Hematopoietic multipotent progenitor cell treated with erythropoietin and hydrocortisone succinate and interleukin-3 and kit ligand, for 8 days (in vitro differentiated cells): ENCODE data around the gene CRTC3.
"Not testable (repeated sequence)": the region's sequence is repeated elsewhere in the genome, so short reads cannot be mapped to it uniquely, and the experiment has no call there.

Experiments used
- DNase-seq: peaks from one replicate; pipeline ENCODE4 v3.0.0-alpha.2; 2015

The CRTC3 gene

GRCh38 chr15:90524018-90524803, 5.5 kb upstream of the CRTC3 start:
- DNase-seq: not testable (repeated sequence)

- no peak for DNase-seq
Measured at GRCh38 chr15:90529011-90529370, 732 bp upstream of the CRTC3 start.

GRCh38 chr15:90530250-90531051, 728 bp downstream of the CRTC3 start:
- peak; percentile 30 for DNase-seq

GRCh38 chr15:90531147-90531546, 1.4 kb downstream of the CRTC3 start:
- DNase-seq: no peak

- no peak for DNase-seq
Measured at GRCh38 chr15:90535254-90535653, 5.5 kb downstream of the CRTC3 start.

GRCh38 chr15:90539789-90540188, 10.1 kb downstream of the CRTC3 start:
- DNase-seq: no peak

GRCh38 chr15:90540768-90541167, 11.0 kb downstream of the CRTC3 start:
- peak; percentile 82 for DNase-seq

GRCh38 chr15:90545095-90545494, 15.4 kb downstream of the CRTC3 start:
- DNase-seq: peak; percentile 63

- DNase-seq: peak; percentile 32
Measured at GRCh38 chr15:90547540-90547939, 17.8 kb downstream of the CRTC3 start.

GRCh38 chr15:90550919-90551318, 21.2 kb downstream of the CRTC3 start:
- DNase-seq: no peak

- no peak for DNase-seq
Measured at GRCh38 chr15:90552162-90552928, 22.6 kb downstream of the CRTC3 start.

DNA sequence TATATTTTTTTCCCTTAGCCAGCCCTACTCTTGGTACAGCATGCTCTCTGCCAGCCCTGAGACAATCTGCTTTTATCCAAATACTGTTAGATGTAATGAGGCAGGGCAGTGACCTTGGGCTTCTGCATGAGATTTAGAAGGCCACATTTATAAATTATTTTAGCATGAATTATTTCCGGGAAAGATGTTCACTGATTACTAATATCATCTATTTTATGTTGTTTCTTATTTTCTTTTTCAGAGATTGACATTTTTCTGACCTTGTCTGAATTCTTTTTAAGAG, 23.1 kb downstream of the CRTC3 start:
- no peak for DNase-seq

- DNase-seq: no peak
Measured at GRCh38 chr15:90553248-90553745, 23.6 kb downstream of the CRTC3 start.

DNA sequence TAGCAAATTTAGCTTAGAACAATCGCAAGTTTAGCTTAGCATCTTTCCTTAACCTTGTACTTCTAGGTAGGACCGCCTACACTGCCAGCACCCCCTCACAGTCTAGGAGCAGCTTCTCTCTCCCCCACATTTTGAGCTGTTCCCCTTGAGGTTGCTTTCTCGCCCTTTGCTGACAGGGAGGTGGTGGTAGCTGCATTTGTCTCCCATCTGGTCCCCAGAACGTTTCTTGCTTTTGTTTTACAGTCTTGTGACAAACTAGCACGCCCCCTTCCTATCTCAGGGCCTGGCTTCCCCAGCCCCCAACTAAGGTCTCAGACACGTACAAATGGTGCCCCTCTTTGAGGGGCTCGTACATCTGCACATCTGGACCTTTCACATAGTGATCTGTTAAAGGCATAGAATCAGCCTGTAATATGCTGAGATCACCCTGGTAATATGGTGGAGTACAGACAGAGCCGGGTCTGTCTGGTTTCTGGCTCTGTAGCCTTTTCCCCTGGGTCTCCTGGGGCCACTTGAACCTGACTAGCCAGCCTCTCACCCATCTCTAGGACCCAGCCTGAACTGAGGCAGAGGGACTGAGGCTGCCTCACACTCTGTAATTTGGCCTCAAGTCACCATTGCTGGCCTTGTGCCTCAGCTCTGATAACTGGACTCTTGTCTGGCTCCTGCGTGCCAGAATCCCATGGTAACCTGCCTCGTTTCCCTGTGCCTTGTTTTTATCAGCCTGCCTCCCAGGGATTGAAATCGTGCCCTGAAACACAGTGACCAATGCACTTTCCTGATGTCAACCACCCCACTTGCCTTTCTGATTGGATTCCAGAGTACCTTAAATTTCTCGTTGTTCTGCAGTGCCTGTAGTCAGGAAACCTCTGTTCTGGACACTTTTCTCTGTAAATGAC, 27.7 kb downstream of the CRTC3 start:
- DNase-seq: peak; percentile 38

- peak; percentile 74 for DNase-seq
Measured at GRCh38 chr15:90558171-90558573, 28.4 kb downstream of the CRTC3 start.

GRCh38 chr15:90559119-90559518, 29.4 kb downstream of the CRTC3 start:
- no peak for DNase-seq

DNA sequence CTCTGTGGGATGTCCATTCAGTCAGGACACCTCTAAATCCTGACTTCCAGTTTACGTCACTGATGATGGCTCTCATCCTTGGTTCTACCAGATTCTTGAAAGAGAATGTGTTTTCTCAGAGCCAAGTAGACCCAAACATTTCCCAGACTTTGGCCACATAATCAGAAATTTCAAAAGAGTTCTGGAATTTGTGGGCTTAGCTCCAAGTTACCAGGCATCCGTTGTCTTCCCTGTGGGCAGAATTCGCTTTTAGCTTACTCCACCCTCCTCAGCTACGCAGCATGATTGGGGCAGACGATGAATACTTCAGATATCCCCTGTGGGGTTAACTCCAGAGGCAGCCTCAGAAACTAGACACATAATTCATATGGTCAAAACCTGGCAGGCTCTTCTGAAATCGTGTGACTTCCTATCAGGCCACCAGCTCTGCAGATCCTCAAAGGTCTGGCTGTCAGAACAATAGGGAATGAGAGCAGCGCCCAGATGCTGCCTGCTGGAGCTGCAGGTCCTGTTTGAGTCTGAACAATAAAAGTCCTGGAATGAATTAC, 30.6 kb downstream of the CRTC3 start:
- DNase-seq: peak; percentile 35

- DNase-seq: no peak
Measured at GRCh38 chr15:90561344-90562244, 31.9 kb downstream of the CRTC3 start.

DNA sequence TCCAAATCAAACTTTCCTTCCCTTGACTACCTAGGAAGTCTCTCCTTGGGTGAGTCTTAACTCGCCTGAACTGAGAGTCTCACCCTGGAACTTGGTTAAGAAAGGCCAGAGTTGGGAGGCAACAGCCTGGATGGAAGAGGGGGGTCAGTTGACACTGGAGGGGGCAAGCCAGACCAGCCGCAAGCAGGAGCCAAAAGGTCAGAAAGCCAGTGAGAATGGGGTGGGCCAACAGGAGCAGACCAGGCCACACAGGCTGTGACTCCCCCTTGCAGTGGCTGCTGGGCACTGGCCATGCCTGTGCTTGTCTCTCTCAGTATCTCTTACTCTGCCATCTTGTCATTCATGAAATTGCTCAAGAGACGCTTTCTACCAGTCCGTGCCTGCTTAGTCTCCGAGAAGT, 32.9 kb downstream of the CRTC3 start:
- DNase-seq: no peak

GRCh38 chr15:90563463-90563862, 33.7 kb downstream of the CRTC3 start:
- DNase-seq: no peak

DNA sequence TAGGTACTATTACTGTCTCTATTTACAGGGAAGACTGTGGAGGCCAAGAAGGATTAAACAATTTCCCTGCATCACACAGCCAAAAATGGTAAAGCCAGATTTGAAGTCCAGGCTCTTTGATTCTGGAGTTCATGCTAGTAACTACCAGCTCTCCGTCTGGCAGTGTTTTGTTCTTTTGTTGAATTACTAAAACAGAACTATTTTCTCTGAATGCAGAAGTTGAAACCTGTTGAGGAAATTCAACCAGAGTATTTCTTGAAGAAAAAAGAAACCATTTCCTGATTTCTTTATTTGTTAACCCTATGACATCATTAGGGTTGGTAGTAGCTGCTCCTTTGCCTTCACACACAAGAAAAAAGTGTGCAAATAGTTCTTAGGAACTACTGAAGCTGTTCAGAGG, 34.3 kb downstream of the CRTC3 start:
- DNase-seq: no peak
